ENCODE data around the gene IGHMBP2.

Gene IGHMBP2

DNA sequence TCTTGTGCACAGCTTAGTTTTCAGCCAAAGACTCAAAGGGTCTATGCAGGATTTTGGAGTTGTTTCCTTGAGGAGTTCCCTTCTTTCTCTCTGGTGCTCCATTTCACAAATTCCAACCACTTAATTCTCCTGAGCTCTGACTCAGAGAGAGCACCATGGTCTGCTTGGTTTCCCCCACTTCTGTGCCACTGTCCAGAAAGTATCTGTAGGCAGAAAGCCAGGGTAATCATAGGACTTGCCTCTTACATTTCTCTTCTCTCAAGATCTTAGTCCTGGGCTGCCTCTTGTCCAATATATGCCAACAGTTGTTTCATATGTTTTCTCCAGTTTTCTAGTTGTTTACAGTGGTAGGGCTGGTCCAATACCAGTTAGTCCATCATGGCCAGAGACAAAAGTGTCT, 83.5 kb downstream of the IGHMBP2 start:
- TF ChIP-seq ZFP3 (tag by site-specific recombination; IDR thresholded peaks at IDR 0.05; ENCODE audit: low read depth): no peak
- TF ChIP-seq ZNF785 (tag by site-specific recombination; IDR thresholded peaks at IDR 0.05): no peak
- TF ChIP-seq, protein P1, sequence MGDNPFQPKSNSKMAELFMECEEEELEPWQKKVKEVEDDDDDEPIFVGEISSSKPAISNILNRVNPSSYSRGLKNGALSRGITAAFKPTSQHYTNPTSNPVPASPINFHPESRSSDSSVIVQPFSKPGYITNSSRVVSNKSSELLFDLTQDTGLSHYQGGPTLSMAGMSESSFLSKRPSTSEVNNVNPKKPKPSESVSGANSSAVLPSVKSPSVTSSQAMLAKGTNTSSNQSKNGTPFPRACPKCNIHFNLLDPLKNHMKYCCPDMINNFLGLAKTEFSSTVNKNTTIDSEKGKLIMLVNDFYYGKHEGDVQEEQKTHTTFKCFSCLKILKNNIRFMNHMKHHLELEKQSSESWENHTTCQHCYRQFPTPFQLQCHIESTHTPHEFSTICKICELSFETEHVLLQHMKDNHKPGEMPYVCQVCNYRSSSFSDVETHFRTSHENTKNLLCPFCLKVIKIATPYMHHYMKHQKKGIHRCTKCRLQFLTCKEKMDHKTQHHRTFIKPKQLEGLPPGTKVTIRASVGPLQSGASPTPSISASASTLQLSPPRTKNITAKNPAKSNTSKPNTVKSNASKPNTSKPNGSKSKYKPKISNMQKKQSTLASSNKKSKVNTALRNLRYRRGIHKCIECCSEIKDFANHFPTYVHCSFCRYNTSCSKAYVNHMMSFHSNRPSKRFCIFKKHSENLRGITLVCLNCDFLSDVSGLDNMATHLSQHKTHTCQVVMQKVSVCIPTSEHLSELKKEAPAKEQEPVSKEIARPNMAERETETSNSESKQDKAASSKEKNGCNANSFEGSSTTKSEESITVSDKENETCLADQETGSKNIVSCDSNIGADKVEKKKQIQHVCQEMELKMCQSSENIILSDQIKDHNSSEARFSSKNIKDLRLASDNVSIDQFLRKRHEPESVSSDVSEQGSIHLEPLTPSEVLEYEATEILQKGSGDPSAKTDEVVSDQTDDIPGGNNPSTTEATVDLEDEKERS (tag by site-specific recombination; IDR thresholded peaks at IDR 0.05): no peak
- no peak for TF ChIP-seq ZFHX2 (tag by site-specific recombination; conservative IDR thresholded peaks at IDR 0.05)
- no peak for TF ChIP-seq ZNF623 (tag by site-specific recombination; IDR thresholded peaks at IDR 0.05)
- no peak for TF ChIP-seq WT1 (tag by site-specific recombination; IDR thresholded peaks at IDR 0.05)
- TF ChIP-seq, protein P2, sequence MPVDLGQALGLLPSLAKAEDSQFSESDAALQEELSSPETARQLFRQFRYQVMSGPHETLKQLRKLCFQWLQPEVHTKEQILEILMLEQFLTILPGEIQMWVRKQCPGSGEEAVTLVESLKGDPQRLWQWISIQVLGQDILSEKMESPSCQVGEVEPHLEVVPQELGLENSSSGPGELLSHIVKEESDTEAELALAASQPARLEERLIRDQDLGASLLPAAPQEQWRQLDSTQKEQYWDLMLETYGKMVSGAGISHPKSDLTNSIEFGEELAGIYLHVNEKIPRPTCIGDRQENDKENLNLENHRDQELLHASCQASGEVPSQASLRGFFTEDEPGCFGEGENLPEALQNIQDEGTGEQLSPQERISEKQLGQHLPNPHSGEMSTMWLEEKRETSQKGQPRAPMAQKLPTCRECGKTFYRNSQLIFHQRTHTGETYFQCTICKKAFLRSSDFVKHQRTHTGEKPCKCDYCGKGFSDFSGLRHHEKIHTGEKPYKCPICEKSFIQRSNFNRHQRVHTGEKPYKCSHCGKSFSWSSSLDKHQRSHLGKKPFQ (tag by site-specific recombination; IDR thresholded peaks at IDR 0.05): no peak
- TF ChIP-seq MZF1 (tag by site-specific recombination; IDR thresholded peaks at IDR 0.05; ENCODE audit: borderline replicate concordance): no peak
- TF ChIP-seq, protein P3, sequence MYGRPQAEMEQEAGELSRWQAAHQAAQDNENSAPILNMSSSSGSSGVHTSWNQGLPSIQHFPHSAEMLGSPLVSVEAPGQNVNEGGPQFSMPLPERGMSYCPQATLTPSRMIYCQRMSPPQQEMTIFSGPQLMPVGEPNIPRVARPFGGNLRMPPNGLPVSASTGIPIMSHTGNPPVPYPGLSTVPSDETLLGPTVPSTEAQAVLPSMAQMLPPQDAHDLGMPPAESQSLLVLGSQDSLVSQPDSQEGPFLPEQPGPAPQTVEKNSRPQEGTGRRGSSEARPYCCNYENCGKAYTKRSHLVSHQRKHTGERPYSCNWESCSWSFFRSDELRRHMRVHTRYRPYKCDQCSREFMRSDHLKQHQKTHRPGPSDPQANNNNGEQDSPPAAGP (tag by site-specific recombination; IDR thresholded peaks at IDR 0.05): no peak
- TF ChIP-seq, protein P4, sequence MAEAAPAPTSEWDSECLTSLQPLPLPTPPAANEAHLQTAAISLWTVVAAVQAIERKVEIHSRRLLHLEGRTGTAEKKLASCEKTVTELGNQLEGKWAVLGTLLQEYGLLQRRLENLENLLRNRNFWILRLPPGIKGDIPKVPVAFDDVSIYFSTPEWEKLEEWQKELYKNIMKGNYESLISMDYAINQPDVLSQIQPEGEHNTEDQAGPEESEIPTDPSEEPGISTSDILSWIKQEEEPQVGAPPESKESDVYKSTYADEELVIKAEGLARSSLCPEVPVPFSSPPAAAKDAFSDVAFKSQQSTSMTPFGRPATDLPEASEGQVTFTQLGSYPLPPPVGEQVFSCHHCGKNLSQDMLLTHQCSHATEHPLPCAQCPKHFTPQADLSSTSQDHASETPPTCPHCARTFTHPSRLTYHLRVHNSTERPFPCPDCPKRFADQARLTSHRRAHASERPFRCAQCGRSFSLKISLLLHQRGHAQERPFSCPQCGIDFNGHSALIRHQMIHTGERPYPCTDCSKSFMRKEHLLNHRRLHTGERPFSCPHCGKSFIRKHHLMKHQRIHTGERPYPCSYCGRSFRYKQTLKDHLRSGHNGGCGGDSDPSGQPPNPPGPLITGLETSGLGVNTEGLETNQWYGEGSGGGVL (tag by site-specific recombination; IDR thresholded peaks at IDR 0.05): no peak
- TF ChIP-seq, protein P5, sequence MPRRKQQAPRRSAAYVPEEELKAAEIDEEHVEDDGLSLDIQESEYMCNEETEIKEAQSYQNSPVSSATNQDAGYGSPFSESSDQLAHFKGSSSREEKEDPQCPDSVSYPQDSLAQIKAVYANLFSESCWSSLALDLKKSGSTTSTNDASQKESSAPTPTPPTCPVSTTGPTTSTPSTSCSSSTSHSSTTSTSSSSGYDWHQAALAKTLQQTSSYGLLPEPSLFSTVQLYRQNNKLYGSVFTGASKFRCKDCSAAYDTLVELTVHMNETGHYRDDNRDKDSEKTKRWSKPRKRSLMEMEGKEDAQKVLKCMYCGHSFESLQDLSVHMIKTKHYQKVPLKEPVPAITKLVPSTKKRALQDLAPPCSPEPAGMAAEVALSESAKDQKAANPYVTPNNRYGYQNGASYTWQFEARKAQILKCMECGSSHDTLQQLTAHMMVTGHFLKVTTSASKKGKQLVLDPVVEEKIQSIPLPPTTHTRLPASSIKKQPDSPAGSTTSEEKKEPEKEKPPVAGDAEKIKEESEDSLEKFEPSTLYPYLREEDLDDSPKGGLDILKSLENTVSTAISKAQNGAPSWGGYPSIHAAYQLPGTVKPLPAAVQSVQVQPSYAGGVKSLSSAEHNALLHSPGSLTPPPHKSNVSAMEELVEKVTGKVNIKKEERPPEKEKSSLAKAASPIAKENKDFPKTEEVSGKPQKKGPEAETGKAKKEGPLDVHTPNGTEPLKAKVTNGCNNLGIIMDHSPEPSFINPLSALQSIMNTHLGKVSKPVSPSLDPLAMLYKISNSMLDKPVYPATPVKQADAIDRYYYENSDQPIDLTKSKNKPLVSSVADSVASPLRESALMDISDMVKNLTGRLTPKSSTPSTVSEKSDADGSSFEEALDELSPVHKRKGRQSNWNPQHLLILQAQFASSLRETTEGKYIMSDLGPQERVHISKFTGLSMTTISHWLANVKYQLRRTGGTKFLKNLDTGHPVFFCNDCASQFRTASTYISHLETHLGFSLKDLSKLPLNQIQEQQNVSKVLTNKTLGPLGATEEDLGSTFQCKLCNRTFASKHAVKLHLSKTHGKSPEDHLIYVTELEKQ (tag by site-specific recombination; IDR thresholded peaks at IDR 0.05; ENCODE audit: borderline replicate concordance): no peak
- TF ChIP-seq PRDM1 (tag by site-specific recombination; IDR thresholded peaks at IDR 0.05): no peak
- TF ChIP-seq ZBTB8A (tag by site-specific recombination; IDR thresholded peaks at IDR 0.05): no peak
- TF ChIP-seq ZNF2 (tag by site-specific recombination; IDR thresholded peaks at IDR 0.05): no peak
- TF ChIP-seq, protein P6, sequence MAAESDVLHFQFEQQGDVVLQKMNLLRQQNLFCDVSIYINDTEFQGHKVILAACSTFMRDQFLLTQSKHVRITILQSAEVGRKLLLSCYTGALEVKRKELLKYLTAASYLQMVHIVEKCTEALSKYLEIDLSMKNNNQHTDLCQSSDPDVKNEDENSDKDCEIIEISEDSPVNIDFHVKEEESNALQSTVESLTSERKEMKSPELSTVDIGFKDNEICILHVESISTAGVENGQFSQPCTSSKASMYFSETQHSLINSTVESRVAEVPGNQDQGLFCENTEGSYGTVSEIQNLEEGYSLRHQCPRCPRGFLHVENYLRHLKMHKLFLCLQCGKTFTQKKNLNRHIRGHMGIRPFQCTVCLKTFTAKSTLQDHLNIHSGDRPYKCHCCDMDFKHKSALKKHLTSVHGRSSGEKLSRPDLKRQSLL (tag by site-specific recombination; IDR thresholded peaks at IDR 0.05): no peak
- no peak for TF ChIP-seq ZNF660 (tag by site-specific recombination; IDR thresholded peaks at IDR 0.05)
- H3K27ac ChIP-seq (ENCODE audit: extremely low read depth, low read depth, low read length): no peak overlapping the region
- POLR2A ChIA-PET: no interaction called here
- no peaks in the 10 kb centered on the region for H3K9me3 ChIP-seq (ENCODE audit: control insufficient read depth, insufficient read depth, low read depth, low read length)
- H3K36me3 ChIP-seq (ENCODE audit: control insufficient read depth in 2 of 2, insufficient read depth in 1 of 2, low read length in 2 of 2): no peaks in the 10 kb centered on the region
- no peak overlapping the region for H3K4me3 ChIP-seq (ENCODE audit: low read depth, low read length)
- no peaks in the 10 kb centered on the region for H3K4me1 ChIP-seq (ENCODE audit: control insufficient read depth, insufficient read depth, low read length)
- CTCF ChIA-PET: no interaction called here
